Stimulated activated CD4-positive, alpha-beta T cell treated with anti-CD3 and anti-CD28 coated beads, TNF-alpha, amount 100 ng/mL, for 24 hours (primary cell): ENCODE results near the gene ACTN4.

Experiments used
- DNase-seq, 3 experiments: peaks; one replicate each; pipeline ENCODE4 v3.0.0-alpha.2; 2020; ENCODE audit warnings: low read depth in 3 of 3

Gene ACTN4

DNA sequence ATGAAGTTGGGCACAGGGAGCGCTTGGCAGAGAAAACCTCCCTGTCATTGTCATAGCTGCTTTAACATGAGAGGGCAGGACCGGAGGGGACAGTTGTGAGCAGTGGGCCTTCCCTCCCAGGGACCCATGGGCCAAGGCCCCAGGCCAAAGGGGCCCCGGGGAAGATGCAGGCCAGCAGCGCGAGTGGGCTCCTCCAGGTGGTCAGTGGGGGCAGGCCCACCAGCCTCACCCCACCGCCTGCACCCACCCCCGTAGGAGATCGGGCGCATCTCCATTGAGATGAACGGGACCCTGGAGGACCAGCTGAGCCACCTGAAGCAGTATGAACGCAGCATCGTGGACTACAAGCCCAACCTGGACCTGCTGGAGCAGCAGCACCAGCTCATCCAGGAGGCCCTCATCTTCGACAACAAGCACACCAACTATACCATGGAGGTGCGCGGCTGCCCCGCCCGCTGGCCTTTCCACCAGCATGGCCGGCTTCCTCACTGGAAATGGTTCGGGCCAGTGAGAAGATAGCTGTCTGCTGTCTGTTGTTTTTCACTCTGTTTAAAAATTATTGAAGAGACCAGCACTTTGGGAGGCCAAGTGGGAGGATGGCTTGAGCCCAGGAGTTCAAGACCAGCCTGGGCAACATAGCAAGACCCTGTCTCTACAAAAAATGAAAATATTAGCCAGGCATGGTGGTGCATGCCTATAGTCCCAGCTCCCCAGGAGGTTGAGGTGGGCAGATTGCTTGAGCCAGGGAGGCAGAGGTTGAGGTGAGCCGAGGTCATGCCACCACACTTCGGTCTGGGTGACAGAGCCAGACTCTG lies 78.2 kb downstream of the ACTN4 start:
- DNase-seq, result no peak

DNA sequence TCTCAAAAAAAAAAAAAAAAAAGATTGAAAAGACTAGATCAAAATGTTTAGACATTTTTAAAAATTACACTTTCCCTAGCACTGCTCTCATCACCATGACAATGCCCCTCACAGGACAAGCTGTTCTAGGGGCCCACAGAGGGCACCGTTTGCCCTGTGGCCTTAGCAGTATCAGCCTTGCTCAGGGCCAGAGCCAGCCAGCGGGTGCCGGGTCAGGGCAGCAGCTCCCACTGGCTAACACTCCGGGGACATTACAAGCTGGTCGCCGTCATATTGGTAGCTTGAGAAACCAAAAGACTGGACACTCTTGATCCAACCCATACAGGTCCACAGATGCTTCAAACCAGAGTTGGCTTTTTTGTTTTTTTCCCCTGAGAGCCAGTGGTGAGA lies 78.8 kb downstream of the ACTN4 start:
- DNase-seq, result no peak

DNA sequence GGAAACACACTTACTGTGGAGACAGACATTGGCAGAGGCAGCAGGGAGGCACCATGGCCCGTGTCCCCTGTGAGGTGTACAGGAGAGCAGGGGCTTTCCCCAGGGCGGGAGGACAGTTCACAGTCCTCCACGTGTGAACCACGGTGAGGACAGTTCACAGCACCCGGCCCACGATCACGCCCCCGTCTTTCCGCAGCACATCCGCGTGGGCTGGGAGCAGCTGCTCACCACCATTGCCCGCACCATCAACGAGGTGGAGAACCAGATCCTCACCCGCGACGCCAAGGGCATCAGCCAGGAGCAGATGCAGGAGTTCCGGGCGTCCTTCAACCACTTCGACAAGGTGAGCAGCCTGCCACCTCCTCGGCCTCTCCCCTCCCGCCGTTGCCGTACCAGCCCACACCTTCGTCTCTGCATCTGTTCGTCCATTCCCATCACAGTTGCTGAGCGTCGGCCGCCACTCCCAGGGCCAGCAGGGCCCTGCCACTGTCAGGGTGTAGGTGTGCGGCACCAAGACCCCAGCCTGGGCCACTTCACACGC lies 79.4 kb downstream of the ACTN4 start:
- no peak for DNase-seq

DNA sequence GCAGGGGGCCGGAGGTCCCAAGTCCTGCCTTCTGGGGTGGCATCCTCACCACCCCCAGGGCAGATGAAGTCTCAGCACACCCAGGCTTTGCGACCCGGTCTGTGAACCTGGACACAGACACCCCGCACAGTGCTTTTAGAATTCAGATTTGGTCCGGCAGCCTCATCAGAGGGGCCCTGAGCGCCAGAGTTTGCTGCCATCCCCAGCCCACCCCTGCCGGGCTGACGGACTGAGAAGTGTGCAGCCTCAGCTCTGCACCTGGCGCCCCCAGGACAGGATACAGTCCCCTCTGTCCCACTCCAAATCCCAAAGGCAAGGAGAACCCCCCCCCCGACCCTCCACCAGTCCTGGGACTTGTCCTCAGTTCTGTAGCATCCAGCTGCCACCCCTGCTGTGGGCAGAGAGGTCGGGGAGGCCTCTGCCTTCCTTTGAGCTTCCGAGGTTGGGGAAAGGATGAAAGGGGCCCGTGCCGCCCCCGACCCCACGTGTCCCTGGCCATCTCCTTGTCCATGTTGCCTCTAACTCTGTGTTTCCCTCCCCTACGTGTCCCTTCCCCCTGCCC lies 79.9 kb downstream of the ACTN4 start:
- DNase-seq, result no peak

DNA sequence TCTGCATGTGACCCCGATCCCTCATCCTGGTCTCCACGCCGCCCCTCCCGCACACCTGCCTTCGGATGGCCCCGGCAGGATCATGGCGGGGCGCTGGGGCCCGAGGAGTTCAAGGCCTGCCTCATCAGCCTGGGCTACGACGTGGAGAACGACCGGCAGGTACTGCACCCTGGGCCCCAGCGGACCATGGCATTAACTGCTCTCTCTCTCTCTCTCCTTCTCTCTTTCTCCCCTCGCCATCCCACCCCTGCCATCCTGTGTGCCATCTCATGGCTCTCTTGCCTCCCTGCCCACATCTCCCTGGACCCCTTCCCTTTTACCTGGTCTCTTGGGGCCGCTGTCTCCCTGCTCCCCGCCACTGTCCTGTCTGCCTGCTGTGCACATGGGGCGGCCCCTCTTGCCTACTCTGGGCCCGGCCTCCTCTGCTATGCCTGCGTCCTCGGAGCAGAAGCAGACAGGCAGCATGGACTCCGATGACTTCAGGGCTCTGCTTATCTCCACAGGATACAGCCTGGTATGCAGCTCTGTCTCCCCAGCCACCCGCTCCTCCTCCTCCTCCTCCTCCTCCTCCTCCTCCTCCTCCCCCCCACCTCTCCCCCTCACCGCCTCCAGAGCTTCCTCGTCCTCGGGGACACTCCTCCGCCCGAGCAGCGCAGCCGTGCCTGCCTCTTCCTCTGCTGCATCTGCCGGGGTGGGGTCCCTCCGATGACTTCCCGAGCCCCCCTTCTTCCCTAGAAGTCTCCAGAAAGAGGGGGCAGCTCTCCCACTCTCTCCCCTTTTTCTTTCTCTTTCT lies 80.6 kb downstream of the ACTN4 start:
- no peak for DNase-seq

DNA sequence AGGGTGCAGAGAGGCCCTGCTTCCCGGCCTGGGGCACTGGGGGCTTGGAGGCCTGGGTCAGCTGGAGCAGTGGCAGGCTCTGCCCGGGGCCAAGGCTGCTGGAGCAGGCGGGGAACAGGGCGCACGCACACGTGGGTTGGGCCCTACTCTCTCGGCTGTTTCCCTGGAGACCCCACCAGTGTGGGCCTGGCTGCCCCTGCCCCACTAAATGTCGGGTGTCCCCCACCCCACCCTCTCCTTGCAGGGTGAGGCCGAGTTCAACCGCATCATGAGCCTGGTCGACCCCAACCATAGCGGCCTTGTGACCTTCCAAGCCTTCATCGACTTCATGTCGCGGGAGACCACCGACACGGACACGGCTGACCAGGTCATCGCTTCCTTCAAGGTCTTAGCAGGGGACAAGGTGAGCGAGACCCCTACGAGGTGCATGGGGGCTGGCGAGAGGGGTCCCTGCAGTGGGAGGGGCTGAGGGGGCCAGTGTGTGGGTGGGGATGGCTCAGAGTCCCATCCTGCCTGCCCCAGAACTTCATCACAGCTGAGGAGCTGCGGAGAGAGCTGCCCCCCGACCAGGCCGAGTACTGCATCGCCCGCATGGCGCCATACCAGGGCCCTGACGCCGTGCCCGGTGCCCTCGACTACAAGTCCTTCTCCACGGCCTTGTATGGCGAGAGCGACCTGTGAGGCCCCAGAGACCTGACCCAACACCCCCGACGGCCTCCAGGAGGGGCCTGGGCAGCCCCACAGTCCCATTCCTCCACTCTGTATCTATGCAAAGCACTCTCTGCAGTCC lies 81.5 kb downstream of the ACTN4 start:
- no peak for DNase-seq

DNA sequence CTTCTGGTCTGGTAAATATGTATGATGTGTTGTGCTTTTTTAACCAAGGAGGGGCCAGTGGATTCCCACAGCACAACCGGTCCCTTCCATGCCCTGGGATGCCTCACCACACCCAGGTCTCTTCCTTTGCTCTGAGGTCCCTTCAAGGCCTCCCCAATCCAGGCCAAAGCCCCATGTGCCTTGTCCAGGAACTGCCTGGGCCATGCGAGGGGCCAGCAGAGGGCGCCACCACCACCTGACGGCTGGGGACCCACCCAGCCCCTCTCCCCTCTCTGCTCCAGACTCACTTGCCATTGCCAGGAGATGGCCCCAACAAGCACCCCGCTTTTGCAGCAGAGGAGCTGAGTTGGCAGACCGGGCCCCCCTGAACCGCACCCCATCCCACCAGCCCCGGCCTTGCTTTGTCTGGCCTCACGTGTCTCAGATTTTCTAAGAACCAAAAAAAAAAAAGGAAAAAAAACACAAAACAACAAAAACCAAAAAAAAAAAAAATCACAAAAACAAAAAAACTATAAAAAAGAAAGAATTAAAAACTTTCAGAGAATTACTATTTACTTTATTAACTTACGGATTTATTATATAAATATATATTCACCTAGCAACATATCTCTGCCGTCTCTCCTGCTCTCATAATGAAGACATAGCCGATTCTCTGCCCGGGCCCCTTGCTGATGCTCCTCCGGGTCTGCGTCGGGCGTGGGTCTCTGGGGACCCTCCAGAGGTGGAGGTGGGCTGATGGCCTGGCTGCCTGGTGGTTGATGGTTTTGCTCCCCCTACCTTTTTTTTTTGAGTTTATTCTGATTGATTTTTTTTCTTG lies 82.4 kb downstream of the ACTN4 start:
- peak; percentile 62 to 80 (median 65) for DNase-seq

DNA sequence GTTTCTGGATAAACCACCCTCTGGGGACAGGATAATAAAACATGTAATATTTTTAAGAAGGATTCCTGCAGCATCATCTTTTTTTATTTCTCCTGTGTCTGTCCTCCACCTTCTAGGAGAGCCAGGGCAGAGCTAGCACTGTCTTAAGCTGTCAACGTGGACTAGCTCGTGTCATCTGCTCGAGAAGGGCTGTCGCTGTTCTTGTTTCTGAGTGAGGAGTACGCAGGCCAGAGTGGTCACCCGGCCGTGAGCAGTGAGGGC lies 83.0 kb downstream of the ACTN4 start:
- DNase-seq, result no peak

DNA sequence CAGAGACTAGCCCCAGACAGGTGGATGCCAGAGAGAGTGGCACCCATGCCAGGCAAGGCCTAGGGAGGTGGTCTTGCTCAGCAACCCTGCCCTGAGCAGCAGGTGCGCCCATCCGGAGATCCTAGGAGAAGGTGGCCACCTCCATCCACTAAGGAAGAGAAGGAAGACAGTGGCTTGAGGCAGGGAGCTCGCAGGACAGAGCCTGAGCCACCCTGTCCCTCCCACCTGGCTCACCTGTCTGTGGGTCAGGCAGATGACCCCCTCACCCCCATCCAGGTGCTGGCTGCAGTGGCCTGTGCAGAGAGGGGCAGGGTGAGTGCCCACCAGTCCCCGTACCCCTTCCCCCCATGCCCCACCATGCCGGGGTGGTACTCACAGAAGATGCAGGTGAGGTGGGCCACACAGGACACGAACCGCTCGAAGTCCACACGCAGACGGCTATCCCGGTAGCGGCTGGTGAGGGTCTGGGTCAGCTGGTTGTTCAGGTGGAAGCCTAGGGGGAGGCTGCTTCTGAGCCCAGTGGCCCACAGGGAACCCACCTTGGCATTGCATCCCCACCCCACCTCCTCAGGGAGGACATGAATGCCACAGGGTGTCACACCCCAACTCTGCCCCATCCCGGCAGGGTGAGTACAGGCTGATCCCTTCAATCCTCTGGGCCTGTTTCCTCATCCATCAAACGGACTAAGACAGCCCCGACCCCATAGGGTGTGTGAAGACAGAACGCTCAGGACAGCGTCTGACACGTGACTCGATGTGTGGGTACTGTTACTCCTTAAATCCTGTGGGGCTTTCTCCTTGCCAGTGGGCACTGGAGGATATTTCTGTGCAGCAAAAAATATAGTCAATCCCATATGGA lies 83.5 kb downstream of the ACTN4 start:
- no peak for DNase-seq

DNA sequence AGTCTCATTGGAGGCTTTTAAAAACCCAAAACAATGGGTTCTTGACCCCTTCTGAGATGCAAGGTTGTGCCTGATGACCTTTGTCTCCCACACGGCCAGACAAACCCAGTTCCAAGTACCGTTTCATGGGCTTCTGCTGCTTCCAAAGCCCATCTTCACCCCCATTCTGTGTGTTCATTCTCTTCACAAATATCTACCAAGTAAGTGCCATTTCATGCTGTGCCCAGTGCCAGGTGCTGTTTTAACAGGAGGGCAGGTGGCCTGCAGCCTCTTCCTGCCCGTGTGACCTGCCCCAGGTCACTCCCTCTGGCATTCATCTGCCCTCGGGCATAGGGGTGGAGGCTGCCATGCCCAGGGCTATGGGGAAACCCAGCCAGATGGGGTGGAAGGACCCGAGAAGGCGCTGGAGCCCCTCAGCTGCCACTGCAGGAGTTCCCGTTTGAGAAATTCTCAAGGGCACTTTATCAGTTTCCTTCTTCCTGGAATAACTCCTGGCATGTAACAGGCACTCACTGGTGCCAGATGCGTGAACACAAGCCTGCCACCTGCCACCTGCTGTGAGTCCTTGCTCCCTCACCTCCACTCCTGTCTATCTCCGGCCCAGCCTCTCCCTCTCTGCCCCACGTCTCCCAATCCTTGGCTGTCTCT lies 84.3 kb downstream of the ACTN4 start:
- no peak for DNase-seq

DNA sequence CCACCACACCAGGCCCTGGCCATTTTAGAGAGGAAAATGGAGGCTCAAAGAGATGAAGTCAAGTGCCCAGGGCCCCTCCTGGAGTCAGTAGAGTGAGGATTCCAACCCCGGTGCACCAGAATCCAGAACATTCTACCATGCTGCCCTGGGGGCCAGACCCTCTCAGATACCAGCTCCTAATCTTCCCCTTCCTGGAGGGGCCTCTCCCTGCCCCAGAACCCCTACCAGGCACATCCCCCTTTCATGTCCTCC lies 85.7 kb downstream of the ACTN4 start:
- DNase-seq, result no peak

DNA sequence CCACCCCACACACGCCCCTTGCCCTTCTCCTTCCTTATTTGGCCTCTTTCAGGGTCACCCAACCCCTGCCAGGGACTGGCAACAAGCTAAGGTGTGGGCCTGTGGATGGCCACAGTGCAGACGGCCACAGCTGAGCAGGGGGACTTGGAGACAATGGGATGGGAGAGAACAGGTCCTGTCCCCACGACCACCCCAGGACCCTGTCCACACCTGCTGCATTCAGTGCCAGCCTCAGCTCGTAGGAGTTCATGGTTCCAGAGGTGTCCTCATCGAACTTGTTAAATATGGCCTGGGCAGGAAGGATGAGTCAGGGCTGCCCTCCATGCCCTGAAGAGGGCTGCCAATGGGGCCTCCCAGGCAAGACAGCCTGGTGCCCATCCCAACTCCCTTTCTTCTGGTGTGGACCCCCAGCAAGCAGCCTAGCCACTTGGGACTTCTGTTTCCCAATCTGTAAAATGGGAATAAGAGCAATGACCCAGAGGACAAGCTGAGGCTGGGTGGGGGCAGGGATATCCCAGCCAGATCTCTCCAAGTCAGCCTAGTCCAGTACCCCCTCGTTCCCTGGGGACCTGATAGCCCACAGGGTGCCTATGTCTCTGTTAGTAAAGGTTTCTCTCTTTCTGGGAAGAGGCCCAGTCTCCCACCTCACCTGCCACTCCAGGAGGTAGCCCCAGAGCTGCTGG lies 86.2 kb downstream of the ACTN4 start:
- DNase-seq, result no peak

DNA sequence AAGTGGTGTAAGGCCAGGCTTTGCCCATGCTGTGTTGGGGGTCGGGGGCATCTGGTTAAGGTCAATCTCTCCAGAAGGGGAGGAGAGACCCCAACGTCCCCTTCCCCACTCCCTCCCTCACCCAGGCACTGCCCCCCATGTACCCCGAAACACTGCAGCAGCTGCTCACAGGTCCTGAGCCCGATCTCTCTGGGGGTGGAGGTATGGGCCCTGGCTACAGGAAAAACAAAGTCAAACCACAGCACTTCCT lies 86.7 kb downstream of the ACTN4 start:
- no peak for DNase-seq

DNA sequence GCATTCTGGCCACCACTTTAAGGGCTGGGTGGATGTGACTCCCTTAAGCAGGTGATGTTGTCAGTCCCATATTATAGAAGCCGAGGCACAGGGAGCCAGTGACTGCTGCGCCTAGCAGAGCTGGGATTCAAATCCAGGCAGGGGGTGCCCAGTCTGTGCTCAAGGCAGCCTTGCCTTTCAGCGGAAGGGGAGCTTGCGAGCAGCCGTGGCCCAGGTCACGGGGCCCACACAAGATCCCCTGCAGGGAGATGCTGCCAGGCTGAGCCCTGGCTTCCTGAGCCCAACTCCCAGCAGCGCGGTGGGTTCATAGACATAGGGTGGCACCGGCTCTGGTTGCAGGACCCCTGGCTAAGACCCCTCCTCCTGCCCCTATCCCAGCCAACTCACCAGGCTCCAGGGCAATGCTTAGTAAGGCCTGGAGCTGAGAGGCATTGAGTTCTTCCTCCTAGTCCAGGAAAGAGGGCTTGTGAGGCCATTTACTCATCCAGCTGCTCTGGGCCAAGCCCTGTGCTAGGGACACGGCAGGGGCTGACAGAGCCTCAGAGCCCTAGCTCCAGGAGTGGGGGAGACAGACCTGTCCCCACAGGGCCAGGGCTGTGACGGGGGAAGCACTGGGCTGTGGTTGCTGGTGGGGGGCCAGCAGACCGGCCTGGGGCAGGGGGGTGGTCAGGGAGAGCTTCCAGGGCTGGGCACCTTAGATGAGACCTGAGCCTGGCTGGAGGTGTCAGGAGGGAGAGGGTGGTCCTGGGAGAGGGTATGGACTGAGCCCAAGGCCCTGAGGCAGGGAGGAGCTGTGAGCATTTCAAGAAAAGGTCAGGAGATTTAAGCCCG lies 87.2 kb downstream of the ACTN4 start:
- DNase-seq, result no peak

DNA sequence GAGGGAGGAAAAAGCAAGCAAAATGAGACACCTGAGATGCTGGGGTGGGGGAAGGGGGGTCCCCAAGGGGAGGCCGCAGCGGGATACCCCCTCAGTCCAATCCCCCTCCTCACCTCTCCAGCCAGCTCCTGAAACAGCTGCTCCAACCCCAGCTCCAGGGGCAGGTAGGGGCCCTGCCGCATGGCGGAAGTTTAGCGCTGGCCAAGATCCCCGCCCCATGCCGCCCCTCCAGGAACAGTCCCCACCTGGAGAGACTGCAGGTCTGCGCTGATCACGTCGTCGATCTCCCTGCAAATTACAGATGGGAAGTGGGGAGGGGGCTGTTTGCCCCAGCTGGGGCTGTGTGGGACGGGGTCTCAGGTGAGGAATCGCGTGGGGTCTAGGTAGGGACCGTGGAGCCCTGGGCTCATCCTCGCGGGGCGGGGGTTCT lies 87.8 kb downstream of the ACTN4 start:
- peak in 1 of 3 experiments; percentile 19 for DNase-seq

DNA sequence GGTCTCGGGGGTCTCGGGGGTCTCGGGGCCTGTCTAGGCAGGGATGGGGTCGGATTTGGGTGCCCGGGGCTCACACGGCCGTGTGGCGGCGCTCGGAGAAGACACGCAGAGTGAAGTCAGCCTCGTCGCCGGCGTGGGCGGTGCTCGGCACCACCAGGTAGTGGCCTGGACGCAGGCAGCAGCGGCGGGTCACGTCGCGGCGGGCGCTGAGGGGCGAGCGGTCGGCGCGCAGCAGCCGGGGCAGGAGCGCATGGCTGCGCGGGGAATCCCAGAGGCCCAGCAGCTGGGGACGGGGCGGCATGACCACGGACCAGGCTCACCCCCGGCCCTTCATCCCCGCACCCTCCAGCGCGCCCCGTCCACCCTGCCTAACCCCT lies 88.6 kb downstream of the ACTN4 start:
- DNase-seq, result peak in 1 of 3 experiments; percentile 60

DNA sequence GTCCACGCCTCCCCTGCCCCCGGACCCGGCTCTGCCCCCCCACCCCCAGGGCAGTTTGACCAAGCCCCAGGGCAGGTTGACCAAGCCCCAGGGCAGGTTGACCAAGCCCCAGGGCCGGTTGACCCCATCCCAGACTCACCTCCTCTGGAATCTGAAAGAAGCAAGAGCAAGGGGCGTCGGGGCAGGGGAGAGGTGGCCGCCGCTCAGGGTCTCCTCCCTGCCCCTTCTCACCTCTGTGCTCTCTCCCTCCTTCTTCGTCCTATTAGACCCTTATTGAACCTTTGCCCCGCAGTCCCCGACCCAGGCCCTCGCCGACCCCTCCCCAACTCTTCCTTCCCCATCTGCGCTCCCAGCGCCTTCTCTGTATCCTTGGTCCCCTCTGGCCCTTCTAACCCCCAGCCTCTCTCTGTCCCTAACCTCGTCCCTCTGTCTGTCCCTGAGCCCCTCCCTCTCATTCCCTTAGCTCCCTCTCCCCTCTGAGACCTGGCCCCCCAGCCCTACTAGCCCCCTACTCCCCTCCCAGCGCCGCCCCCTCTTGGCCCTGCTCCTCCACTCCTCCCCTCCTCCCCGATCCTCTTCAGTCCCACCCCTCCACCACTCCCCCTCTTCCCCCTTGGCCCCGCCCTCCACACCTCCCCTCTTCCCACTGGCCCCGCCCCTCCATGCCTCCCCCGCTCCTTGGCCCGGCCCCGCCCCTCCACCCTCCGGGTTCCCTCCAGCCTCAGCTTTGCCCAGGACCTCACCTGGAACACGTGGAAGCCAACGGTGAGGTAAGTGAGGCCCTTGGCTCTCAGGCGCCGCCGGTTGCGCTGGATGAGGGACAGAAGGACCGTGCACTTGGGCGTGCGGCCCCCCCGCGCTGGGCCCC lies 89.2 kb downstream of the ACTN4 start:
- DNase-seq, result peak; percentile 32 to 75 (median 49)
